Astrocyte of the hippocampus (primary cell): ENCODE data around the gene SERTAD1.
"Not testable (repeated sequence)": the region's sequence is repeated elsewhere in the genome, so short reads cannot be mapped to it uniquely, and the experiment has no call there.

Experiments
- DNase-seq: peaks from one replicate; pipeline ENCODE4 v3.0.0; 2011; ENCODE audit warnings: low read depth, low spot score

Gene SERTAD1, protein sequence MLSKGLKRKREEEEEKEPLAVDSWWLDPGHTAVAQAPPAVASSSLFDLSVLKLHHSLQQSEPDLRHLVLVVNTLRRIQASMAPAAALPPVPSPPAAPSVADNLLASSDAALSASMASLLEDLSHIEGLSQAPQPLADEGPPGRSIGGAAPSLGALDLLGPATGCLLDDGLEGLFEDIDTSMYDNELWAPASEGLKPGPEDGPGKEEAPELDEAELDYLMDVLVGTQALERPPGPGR

DNA sequence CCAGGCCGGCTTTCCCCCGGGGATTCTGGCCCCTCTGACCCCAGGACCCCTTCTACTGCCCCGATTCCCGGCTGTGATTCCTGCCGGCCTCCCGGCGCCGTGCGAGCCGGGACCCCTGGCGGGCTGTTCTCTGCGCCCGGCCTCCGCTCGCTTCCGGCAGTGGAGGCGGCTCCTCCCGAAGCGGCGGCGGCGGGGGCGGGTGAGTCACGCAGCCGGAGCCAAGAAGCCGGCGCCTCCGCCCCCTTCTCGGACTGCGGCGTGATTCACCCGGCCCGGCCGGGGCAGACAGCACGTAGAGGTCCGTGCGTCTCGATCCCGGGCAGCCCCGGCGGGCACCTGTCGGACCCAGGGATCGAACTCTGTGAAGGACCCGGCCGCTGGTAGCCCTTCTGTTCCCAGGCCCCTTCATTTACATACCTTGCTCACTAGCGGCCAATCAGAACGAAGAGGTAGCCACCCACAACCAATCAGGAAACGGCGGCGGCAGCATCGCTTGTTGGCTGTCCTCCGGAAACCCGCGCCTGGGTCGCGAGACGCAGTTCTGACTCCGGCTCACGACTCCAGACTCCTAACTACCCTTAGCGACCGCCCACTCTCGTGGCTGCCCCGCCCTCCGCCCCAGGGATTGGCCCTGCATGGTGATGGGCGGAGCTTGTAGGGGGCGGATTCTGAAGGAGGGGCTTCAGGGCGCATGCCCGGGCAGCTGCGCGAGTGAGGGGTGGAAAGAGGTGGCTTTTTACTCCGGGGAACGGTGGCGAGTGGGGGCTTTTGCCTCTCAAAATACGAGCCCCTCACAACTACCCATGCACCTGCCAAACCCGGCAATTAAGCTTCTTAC is at the start of gene SERTAD1:
Gene SERTAD1 (minus strand): TSS at position 543 of the 838 bp plus-strand sequence. CDS start 2,446 bp downstream, outside the sequence.
- peak; percentile 100 for DNase-seq

DNA sequence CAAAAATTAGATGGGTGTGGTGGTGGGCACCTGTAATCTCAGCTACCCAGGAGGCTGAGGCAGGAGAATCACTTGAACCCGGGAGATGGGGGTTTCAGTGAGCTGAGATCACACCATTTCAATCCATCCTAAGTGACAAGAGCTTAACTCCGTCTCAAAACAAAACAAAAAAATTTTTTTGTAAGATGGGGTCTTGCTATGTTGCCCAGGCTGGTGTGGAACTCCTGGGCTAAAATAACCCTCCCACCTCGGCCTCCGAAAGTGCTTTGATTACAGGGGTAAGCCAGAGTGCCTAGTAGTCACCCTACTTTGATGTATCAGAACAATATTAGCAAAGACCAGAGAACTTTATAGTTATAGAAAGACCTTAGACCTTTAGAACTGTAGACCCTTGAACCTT is 48.9 kb upstream of the SERTAD1 start:
- no peak for DNase-seq

DNA sequence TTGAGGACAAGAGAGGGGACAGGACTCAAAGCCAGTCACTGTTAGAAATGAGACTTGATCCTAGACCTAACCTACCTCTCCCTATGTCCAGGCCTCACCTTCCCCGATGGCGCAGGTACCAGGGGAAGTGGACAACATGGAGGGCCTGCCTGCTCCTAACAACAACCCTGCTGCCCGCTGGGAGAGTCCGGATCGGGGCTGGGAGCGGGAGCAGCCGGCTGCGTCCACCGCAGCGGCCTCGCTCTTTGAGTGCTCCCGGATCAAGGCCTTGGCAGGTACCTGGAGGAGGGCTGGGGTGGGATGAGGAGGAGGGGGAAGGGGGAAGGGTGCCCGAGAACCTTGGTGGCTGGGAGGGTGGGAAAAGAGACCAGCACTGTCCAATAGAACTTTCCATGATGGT is 46.7 kb upstream of the SERTAD1 start:
- DNase-seq, result no peak

DNA sequence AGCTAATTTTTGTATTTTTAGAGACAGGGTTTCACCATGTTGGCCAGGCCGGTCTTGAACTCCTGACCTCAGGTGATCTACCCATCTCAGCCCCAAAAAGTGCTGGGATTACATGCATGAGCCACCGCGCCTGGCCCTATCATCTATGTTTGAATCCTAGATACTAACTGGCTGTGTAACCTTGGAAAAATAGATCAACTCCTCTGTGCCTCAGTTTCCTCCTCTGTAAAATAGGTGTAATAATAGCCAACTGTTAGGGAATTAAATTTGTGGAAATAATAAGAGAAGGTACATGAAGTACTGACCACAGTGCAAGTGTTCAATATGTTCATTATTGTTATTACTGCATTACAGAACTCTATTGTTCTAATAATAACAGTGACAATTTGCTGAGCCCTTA is 45.3 kb upstream of the SERTAD1 start:
- DNase-seq, result no peak

DNA sequence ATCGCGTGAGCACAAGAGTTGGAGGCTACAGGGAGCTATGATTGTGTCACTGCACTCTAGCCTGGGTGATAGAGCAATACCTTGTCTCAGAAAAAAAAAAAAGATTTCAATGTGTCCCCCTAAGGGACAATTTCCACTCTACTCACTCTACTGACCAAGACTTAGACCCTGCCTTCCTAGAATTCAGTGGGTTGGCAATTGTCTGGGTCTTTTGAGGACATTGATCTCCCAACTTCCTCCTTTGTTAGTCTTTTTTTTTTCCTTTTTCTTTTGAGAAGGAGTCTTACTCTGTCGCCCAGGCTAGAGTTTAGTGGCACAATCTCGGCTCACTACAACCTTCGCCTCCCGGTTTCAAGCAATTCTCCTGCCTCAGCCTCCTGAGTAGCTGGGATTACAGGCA is 43.2 kb upstream of the SERTAD1 start:
- no peak for DNase-seq

DNA sequence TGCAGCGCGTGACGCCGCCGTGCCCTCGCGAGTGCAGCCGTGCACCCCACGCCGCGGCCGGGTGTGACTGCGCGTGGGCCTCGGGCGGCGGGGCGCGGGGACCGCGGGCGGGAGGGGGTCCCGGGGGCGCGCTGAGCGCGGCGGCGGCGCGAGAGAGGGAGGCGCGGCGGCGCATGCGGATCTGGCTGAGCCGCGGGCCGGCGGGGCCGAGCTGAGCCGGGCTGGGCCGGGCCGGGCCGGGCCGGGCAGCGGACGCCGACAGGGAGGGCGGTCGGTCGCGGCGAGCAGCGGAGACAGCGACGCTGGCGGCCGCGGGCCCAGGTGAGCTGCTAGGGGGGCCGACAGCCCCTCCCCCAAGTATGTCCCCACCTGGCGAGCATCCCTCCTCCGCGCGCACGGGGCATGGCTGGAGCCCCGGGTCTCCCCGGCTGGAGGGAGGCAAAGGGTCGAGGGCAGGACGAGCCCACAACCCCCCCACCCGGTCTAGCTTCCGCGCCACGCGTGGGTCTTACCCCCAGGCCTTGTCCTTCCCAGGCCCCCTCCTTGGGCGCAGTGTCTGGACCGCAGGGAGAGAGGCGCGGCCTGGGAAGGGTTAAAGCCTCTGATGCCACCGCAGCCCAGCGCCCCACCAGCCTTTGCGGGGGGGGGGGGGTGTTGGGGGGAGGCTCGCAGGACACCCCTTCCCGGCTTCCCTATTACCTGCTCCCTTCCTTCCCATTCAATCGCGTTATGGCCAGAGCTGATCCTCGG is 41.4 kb upstream of the SERTAD1 start, which contains the start of gene SPTBN4:
Gene SPTBN4 (plus strand): TSS at position 17 of the 750 bp plus-strand sequence. CDS start 5,621 bp downstream, outside the sequence.
- peak; percentile 28 for DNase-seq

DNA sequence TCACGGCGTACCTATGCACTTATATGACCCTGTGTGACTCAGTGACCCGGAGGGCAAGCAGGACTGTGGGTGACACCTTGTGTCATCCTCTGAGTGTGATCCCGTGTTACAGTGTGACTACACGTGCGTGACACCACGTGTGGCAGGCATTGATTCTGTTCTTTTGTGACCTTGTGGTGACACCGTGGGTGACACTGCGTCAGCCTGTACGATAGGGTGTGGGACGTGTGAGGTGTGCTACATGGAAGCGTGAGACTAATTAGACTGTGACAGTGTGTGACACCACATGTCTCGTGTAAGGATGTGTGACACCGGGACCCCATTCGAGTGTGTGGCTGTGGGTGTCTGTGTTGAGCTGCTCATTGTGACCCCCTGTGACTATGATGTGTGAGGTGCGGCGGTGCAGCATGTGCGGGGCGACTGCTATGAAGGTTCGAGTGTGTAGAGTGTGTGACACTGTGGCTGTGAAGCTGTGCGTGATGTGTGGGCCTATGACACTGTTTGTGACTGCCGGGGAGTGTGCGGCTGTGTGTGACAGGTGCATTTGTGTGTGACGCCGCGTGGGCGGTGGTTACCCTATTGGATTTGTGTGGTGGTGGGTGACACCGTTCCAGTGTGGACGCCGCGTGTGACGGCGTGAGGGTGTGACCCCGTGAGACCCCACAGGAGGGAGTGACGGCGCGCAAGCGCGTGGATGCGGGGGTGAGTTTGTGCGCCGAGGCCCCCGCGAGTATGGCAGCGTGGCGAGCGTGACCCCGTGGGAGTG is 40.6 kb upstream of the SERTAD1 start:
- peak; percentile 25 for DNase-seq

DNA sequence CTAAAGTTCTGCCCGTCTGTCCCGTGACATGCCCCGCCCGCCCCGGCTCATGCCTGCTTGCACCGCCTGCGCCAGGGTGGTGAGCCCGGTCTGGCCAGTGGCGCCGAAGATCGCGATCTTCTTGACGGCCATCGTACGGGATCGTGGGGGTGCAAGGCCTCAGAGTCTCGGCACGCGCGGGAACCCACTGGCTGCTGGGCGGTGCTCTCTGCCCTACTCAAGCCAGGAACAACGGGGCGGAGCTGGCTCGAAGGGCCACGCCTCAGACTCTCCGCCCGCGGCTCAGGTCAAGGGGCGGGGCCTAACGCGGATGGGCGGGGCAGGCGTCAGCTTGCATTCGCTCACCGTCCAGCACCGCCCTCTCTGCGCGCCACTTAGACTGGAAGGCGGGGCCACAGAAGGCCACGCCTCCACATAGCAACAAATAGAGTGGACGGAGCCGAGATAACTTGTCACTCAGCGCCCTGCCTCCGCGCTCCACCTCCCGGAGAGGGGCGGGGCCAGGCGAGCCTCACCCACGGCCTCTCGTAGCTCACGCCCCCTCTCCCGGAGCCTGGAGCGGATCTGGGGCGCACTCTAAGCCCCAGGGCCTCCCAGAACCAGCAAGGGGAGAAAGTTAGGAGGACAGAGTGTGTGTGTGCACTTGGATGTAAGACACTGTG is 39.9 kb upstream of the SERTAD1 start, which contains the start of gene BLVRB:
Gene BLVRB (minus strand): TSS at position 189 of the 662 bp plus-strand sequence. CDS start 57 bp downstream, at position 132.
- DNase-seq, result peak; percentile 100

DNA sequence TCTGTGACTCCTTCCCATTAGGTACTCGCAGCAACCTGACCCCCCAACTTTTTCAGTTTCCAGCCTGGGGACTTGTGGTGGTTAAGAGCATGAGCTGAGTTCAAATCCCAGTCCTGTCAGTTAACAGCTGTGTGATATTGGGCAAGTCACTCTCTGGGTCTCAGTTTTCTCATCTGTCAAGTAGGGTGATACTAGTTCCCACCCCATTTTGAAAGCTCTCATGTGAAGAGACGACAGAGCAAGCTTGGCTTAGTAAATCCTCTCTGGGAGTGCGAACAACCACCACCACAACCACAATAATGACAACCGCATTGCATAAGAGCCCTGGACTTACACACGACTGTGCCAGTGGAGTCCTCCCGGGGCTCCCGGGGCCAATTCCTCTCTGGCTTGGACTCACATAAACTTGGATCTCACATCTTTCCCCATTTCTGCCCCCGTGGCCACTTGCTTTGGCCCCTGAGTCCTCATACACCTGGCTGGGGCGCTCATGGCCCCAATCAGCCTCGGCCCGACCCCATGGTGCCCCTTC is 39.3 kb upstream of the SERTAD1 start:
- peak; percentile 73 for DNase-seq

DNA sequence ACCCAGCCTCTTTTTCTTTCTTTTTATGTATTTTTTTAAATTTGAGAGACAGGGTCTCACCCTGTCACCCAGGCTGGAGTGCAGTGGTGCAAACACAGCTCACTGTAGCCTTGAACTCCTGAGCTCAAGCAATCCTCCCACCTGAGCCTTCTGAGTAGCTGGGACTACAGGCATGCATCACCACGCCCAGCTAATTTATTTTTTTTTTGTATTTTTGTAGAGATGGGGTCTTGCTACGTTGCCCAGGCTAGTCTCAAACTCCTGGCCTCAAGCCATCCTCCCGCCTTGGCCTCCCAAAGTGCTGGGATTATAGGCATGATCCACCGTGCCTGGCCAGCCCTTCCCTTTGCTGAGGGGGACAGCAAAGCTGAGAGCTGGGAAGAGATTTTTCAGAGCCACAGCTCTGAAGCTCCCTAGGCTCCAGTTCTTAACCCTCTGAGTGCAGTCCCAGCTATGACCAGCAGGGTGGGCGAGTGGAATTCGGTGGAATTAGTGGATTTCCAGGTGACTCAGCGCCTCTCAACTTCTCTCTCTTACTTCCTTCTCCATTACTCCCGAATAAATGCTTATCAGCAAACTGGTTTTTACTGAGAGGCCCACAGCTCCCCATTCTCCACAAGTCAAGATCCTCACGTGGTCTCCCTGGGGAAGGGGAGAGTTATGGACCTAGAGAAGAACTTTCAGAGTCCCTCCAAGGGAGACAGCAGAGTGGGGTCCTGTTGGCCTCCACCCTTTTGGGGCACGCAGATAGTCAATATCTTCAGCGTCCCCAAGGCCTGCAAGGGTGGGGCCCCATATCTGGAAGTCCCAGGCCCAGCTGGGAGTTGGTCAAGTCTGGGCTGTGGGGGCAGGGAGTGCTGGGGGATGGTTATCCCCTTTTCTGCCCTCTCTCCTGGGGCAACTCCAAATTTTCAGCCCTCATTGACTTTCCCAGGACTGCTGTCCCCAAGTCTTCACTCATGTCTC is 38.5 kb upstream of the SERTAD1 start:
- DNase-seq, result peak; percentile 93

DNA sequence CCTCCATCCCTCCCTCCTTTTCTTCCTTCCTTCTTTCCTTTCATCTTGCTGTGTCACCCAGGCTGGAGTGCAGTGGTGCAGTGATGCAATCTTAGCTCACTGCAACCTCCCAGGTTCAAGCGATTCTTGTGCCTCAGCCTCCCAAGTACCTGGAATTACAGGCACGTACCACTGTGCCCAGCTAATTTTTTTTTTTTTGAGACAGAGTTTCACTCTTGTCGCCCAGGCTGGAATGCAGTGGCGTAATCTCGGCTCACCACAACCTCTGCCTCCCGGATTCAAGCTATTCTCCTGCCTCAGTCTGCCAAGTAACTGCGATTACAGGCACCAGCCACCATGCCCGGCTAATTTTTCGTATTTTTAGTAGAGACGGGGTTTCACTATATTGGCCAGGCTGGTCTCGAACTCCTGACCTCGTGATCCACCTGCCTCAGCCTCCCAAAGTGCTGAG is 37.8 kb upstream of the SERTAD1 start:
- peak; percentile 16 for DNase-seq

DNA sequence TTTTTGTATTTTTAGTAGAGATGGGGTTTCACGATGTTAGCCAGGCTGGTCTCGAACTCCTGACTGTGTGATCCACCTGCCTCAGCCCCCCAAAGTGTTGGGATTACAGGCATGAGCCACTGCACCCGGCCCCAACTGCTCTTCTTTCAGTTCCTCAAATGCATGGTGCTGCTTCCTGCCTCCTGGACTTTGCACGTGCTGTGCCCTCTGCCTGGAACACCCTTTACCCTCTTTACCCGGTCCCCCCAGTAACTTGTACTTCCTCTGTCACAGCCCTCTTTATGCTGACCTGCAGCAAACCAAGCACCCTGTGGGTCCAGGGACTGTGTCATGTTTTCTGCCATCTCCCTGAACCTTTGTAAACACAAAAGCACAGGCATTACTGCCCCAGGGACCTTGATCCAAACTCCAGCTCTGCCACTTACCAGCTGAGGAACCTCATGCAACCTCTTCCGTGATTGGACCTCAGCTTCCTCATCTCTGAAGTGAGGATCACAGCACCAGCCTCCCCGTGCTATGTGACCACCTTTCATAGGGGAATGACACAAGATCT is 36.0 kb upstream of the SERTAD1 start:
- DNase-seq, result no peak

DNA sequence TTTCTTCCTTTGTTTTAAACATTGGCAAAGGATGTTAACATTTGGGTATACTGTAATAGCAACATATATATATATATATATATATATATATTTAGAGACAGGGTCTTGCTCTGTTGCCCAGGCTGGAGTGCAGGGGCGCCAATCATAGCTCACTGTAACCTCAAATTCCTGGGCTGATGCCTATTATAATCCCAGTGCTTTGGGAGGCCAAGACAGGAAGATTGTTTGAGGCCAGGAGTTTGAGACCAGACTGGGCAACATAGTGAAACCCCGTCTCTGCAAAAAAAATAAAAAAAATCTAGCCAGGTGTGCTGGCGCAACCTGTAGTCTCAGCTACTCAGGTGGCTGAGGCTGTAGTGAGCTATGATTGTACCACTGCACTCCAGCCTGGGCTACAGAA is 34.4 kb upstream of the SERTAD1 start:
- DNase-seq, result no peak

DNA sequence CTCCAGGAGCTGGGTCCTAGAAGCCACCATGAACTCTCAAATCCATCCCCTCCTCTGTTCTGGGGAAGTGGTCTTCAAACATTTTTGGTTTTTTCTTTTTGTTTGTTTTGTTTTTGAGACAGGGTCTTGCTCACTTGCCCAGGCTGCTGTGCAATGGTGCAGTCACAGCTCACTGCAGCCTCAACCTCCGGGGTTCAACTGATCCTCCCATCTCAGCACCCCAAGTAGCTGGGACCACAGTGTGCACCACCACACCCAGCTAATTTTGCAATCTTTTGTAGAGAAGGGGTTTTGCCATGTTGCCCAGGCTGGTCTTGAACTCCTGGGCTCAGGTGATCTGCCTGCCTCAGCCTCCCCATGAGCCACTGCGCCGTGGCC is 32.8 kb upstream of the SERTAD1 start:
- DNase-seq, result no peak

DNA sequence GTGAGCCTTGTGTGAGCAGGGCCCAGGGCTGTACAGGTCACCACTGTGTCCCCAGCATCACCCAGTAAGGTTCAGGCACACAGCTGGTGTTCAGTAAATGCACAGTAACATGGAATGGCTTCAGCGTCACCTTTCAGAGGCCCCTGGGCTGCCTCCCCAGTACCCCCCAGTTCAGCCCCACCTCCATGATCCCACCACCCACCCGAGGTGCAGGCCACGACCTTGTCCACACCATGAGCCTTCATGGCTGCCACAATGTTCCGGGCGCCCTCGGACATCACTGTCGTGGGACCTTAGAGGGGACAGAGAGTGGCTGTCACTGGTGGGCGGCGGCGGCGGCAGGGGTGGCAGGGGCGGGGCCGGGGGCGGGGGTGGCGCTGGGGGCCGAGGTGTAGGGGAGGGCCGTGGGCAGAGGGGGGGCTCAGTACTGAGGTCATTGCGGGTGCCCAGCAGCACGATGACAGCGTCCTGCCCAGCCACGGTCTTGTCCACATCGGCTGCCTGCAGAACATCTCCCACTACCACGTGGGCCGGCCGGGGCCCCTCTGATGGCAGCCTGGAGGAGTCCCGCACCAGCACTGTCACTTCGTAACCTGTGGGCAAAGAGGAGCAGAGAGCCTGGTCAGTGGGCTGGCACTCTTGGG is 32.3 kb upstream of the SERTAD1 start:
- no peak for DNase-seq

DNA sequence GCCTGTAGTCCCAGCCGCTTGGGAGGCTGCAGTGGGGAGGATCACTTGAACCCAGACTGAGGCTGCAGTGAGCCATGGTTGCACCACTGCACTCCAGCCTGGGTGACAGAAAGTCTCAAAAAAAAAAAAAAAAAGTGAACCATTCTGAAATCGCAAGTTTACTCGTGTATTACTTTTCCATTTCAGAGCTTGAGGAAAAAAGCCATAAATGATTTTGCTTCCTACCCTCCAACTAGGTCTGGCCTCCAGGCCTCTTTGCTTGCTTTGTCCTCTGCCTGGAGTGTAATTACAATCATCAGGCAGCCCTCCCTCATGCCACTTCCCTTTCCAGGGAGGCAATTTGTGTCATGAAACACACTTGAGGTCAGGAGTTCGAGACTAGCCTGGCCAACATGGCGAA is 31.3 kb upstream of the SERTAD1 start:
- DNase-seq, result no peak

DNA sequence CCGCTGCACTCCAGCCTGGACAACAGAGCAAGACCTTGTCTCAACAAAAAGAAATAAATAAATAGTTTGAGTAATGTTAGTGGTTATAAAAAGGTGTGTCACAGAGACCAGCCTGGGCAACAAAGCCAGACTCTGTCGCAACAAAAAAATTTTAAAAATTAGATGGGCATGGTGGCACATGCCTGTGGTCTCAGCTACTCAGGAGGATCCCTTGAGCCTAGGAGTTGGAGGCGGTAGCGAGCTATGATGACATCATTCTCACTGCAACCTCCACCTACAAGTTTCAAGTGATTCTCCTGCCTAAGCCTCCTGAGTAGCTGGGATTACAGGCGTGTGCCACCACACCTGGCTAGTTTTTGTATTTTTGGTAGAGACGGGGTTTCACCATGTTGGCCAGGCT is 28.2 kb upstream of the SERTAD1 start:
- not testable (repeated sequence) for DNase-seq

DNA sequence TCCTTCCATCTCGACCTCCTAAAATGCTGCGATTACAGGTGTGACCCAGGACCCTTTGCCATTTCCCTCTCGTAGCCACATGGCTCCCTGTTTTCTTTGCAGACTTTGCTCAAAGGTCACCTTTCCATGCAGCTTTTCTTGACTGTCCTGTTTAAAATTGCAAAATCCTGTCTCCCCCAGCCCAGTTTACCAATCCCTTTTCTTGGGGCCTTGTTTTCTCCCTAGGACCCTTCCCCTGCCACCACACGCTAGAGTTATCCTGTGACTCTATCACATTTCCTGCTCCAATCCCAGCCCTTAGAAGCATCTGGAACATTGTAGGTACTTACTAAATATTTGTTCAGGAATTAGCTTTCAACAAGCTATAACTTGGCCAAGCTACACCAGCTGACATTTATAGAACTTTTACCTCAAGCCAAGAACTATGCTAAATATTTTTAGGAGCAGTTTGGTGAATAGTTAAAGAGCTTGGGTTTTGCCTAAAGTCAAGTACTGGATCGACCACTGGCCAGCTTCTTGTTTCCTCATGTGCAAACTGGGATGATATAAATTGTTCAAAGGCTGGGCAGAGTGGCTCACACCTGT is 27.5 kb upstream of the SERTAD1 start:
- no peak for DNase-seq
